Peyer's patch (tissue), 4 donors: Measurements from ENCODE around the gene ATP5F1E. TPM values are rescaled to one million over a fixed set of nuclear protein-coding genes. Genes with fewer than 3 reads are reported as not detected.
A peak's percentile ranks its signal among the peaks of the same experiment; 100 is the strongest.

Experiments used
- DNase-seq, 3 donors: peaks; one replicate each; pipeline ENCODE4 v3.0.0-alpha.2; 2017 to 2019
- H3K27ac ChIP-seq, 4 donors: fragments of 200-600 bp; sonication (generic); one replicate each; pipeline ENCODE4 v1.5.1; 2016 to 2019
- H3K27me3 ChIP-seq, 2 donors: fragments of 200-600 bp; sonication (generic); one replicate each; pipeline ENCODE4 v1.5.1; 2019
- H3K36me3 ChIP-seq, 3 donors: fragments of 200-600 bp; sonication (generic); one replicate each; pipeline ENCODE4 v1.5.1; 2016 to 2019
- H3K4me1 ChIP-seq, 4 donors: fragments of 200-600 bp; sonication (generic); one replicate each; pipeline ENCODE4 v1.5.1; 2016 to 2019
- H3K4me3 ChIP-seq, 4 donors: fragments of 200-600 bp; sonication (generic); 1 replicate in 3 of 4; 2 replicates in 1 of 4; pipeline ENCODE4 v1.5.1; 2016 to 2019; ENCODE audit warnings: mild to moderate bottlenecking in 1 of 4
- H3K9me3 ChIP-seq, 4 donors: fragments of 200-600 bp; sonication (generic); one replicate each; pipeline ENCODE4 v1.5.1; 2016 to 2019; ENCODE audit warnings: mild to moderate bottlenecking in 1 of 4
- CTCF ChIP-seq, 6 experiments: fragments of 450-650 bp in 4 of 6; fragments of 200-600 bp in 2 of 6; sonication (generic) in 1 of 6; IDR thresholded peaks; one replicate each; pipeline ENCODE4 v1.5.1; 2017 to 2019; ENCODE audit warnings: antibody characterized with exemption in 6 of 6, mild to moderate bottlenecking in 3 of 6, moderate library complexity in 1 of 6
- POLR2A ChIP-seq, 2 donors: fragments of 450-650 bp; IDR thresholded peaks; one replicate each; pipeline ENCODE4 v1.5.1; 2017; ENCODE audit warnings: antibody characterized with exemption in 2 of 2, mild to moderate bottlenecking in 2 of 2, moderate library complexity in 2 of 2
- total RNA-seq, 4 donors: library from RNA; depleted of rRNA; stranded (reverse); fragments of >200 nt; gene quantifications; one replicate each; pipeline ENCODE4 v1.1.0, GENCODE V29; 2016

The ATP5F1E gene
- total RNA-seq, 4 donors from 2014 or later: 20.6 to 34.0 (median 26.8) TPM

GRCh38 chr20:59007665-59008511 is 24.2 kb downstream of the ATP5F1E start:
- peak overlapping the region; percentile 91 to 99 (median 94) for H3K27ac ChIP-seq
- H3K4me3 ChIP-seq: peak overlapping the region; percentile 66 to 88 (median 81)

GRCh38 chr20:59006864-59007664 is 25.1 kb downstream of the ATP5F1E start, which contains the start of gene CTSZ:
Gene CTSZ (minus strand): TSS chr20:59007254. CDS start chr20:59007128, 126 bp downstream.
- Histone ChIP-seq H3K4me1 (peaks cover 3 to 40% (median 28%) of the 10 kb centered on the region in 4 donors), H3K4me3 (peak within 1 kb of the TSS; percentile 66 to 88 (median 81)), H3K27me3 (no peaks in the 10 kb centered on the region), H3K9me3 (no peaks in the 10 kb centered on the region), H3K27ac (peak within 1 kb of the TSS; percentile 91 to 99 (median 94)), H3K36me3 (peaks cover 0 to 21% (median 0%) of the 10 kb centered on the region in 3 donors)
- DNase-seq: peak; percentile 68 to 90 (median 90)
- TF ChIP-seq POLR2A (IDR thresholded peaks at IDR 0.05) (peak; percentile 77 to 81), CTCF (IDR thresholded peaks at IDR 0.05) (peak in 1 of 6 experiments; percentile 3)

More at GRCh38 chr20:59007665-59008511, 24.2 kb downstream of the ATP5F1E start:
- Histone ChIP-seq H3K9me3 (no peaks in the 10 kb centered on the region), H3K36me3 (peaks cover 0 to 14% (median 0%) of the 10 kb centered on the region in 3 donors), H3K27me3 (no peaks in the 10 kb centered on the region), H3K4me1 (peaks cover 3 to 35% (median 23%) of the 10 kb centered on the region in 4 donors)
- TF ChIP-seq POLR2A (IDR thresholded peaks at IDR 0.05) (no peak), CTCF (IDR thresholded peaks at IDR 0.05) (no peak)
- DNase-seq: peak in 2 of 3 donors; percentile 88 to 89

- DNase-seq: peak in 1 of 3 donors; percentile 61
- Histone ChIP-seq H3K9me3 (no peaks in the 10 kb centered on the region), H3K4me1 (peaks cover 3 to 40% (median 28%) of the 10 kb centered on the region in 4 donors), H3K27me3 (no peaks in the 10 kb centered on the region), H3K27ac (peak overlapping the region; percentile 91 to 99 (median 94)), H3K36me3 (peaks cover 0 to 29% (median 0%) of the 10 kb centered on the region in 3 donors), H3K4me3 (peak overlapping the region; percentile 66 to 88 (median 81))
- TF ChIP-seq CTCF (IDR thresholded peaks at IDR 0.05) (no peak), POLR2A (IDR thresholded peaks at IDR 0.05) (peak in 1 of 2 donors; percentile 20)
Observed at GRCh38 chr20:59006167-59006863, 25.8 kb downstream of the ATP5F1E start.

- DNase-seq: no peak
- peaks cover 0 to 36% (median 0%) of the 10 kb centered on the region in 3 donors for H3K36me3 ChIP-seq
- H3K27ac ChIP-seq: peak overlapping the region; percentile 91 to 99 (median 94)
- no peaks in the 10 kb centered on the region for H3K9me3 ChIP-seq
- H3K4me3 ChIP-seq: peak overlapping the region; percentile 66 to 88 (median 81)
- H3K27me3 ChIP-seq: no peaks in the 10 kb centered on the region
- no peak for TF ChIP-seq CTCF (IDR thresholded peaks at IDR 0.05)
- TF ChIP-seq POLR2A (IDR thresholded peaks at IDR 0.05): no peak
- H3K4me1 ChIP-seq: peaks cover 3 to 40% (median 28%) of the 10 kb centered on the region in 4 donors
Observed at GRCh38 chr20:59005523-59006166, 26.5 kb downstream of the ATP5F1E start.
